OCI-LY3 (cell line): Measurements from ENCODE around the gene RPS21.
"Not testable (repeated sequence)": the region's sequence is repeated elsewhere in the genome, so short reads cannot be mapped to it uniquely, and the experiment has no call there.

Experiments used
- CTCF ChIP-seq: fragments of 200-600, 300-600 bp; sonication (generic); IDR thresholded peaks from 2 replicates; pipeline ENCODE4 v1.5.1; 2014; ENCODE audit warnings: antibody characterized with exemption, low read length, low read depth
- EZH2phosphoT487 ChIP-seq: fragments of 200-600 bp; shearing (Covaris generic); IDR thresholded peaks from 2 replicates; pipeline ENCODE4 v1.6.1; 2018; ENCODE audit warnings: antibody characterized with exemption, mixed run types, low read depth

- not testable (repeated sequence) for TF ChIP-seq CTCF, EZH2phosphoT487
These were observed 39.1 kb downstream of the RPS21 start for GRCh38 chr20:62426059-62426348.
